Measurements from ENCODE around the gene NRK.
"Not testable (repeated sequence)": the region's sequence is repeated elsewhere in the genome, so short reads cannot be mapped to it uniquely, and the experiment has no call there.

The NRK gene

GRCh38 chrX:105880491-105880890, 58.2 kb downstream of the NRK start:
- DNase-seq (ENCODE audit: low read depth): no peak

DNA sequence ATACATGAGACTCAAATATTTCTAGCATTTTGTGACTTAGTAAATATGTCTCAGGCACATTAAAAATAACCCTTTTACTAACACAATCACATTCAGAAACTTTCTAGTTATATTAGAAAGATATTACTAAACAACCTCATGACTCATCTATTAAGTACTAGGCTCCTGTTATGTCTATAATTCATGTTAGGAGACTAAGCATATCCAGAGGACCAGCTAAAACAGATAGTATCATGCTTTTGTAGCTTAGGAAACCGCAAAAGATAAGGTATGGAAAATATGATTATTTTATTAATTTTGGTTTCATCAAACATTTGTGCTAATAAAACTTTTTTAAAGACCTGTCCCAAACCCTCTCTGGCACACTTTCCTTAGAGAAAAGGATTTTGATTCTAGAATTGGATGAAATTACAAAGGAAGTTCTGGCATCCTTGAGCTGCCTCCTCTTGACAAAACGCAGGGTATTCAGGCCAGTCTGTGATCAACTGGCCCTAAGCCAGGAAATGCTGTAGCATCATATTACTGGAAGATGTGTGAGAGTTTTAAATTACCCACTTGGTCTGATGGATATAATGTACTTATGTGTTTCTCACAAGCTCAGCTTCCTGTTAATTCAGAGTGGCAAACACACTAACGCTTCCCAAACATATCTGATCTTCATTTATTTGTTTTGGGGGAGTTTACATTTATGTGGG, 60.4 kb downstream of the NRK start:
- DNase-seq (ENCODE audit: low read depth): no peak

GRCh38 chrX:105894721-105895120, 72.4 kb downstream of the NRK start:
- no peak for DNase-seq (ENCODE audit: low read depth)

- DNase-seq (ENCODE audit: low read depth): no peak
Measured at GRCh38 chrX:105909576-105909975, 87.2 kb downstream of the NRK start.

GRCh38 chrX:105910563-105911105, 88.3 kb downstream of the NRK start:
- no peak for DNase-seq (ENCODE audit: low read depth)

- DNase-seq (ENCODE audit: low read depth): no peak
Measured at GRCh38 chrX:105945266-105945665, 122.9 kb downstream of the NRK start.

DNA sequence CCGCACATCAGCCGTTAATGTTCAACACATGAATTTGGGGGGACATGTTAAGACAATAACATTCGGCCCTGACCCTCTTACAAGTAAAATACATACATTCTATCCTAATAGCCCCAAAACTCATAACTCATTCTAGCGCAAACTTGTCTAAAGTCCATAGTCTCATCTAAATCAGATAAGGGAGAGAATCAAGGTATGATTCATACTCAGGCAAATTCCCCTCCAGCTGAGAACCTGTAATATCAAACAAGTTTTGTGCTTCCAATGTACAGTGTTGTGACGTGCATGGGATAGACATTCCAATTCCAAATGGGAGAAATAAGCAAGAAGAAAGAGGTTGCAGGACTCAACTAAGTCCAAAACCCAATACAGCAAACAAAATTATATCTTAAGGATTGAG, 147.1 kb downstream of the NRK start:
- no peak for DNase-seq (ENCODE audit: low read depth)

- no peak for DNase-seq (ENCODE audit: low read depth)
Measured at GRCh38 chrX:105972690-105973386, 150.5 kb downstream of the NRK start.

GRCh38 chrX:105973387-105973739, 151.0 kb downstream of the NRK start:
- DNase-seq (ENCODE audit: low read depth): no peak

DNA sequence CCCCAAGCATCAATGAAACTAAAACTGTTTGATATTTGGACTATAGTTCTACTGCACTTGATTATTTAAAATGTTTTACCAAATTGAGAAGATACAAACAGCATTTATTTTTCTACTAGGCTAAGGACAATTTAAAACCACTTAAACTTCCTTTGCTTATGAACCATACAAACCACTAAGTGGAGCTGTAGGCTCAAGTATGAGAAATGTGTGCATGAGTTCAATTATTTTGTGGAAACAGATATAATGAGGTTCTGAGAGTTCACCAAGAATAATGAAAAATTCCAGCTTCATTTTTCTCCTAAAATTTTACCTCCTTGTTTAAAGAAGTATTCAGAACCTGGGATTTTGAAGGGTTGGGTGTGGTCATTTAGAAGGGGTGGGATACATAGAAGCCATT, 153.0 kb downstream of the NRK start:
- no peak for DNase-seq (ENCODE audit: low read depth)

DNA sequence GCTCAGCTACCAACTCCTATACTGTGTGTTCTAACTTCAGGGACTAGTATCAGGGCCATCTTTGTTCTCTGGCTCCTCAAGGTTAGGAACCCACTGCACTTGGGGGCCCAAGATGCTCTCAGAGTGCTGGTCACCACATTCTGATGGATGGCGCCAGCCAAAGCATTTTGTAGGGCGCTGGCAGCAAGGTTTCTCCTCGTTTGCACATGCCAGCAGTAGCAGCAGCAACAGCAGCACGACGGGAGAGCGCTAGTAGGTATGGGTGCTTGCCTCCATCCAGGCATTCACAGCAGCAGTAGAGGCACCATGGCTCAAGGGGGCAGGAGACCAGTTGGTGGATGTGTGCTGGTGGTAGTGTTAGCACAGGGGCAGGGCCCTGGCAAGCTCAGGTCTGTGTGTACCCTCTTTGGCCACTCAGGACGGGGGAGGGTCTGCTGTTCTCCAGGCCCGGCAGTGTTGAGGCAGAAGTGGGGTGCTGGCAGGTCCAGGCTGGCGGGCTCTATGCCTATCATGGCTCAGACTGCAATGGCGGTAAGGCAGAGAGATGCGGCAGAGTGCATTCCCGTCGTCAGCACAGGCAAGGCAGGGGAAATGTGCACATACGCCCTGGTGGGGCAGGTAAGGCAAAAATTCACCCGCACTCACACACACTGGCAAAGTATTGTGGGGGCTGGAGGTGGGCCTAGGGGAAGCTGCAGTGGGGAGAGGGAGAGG, 159.6 kb downstream of the NRK start:
- no peak for DNase-seq (ENCODE audit: low read depth)

- not testable (repeated sequence) for DNase-seq (ENCODE audit: low read depth)
Measured at GRCh38 chrX:105988487-105988886, 166.1 kb downstream of the NRK start.

DNA sequence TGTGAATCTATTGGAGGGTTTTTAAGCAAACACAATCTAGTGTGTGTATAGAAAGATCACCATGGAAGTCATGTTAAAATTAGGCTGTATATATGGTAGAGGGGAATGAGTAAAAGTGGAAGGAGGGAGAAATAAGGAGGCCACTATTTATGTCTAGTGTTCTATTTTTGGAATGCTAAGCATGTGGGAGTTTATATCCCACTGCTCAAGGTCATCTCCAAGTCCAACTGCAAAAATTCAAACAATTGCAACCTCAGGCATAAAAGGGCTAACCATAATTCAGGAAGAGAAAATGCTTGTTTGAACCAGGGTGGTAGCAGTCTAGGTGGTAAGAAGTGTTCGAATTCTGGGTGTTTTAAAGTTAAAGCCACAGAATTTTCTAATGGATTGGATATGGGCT, 177.0 kb downstream of the NRK start:
- DNase-seq (ENCODE audit: low read depth): no peak

DNA sequence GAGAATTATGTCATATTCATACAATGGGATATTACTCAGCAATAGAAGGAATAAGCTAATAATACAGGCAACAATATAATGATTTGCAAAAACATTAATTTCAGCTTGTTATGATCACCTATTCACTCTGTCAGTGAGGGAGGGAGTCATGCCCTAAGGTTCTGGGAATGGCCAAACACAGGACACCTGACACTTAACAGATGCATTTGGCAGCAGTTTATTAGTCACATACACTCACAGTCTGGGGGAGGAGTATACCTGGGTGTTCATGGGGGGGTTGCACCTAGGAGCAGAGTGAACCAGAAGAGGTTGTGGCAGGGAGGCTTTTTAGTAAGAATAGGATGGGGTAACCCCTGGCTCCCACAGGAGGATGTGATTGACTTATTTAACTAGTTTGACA, 177.9 kb downstream of the NRK start:
- no peak for DNase-seq (ENCODE audit: low read depth)

DNA sequence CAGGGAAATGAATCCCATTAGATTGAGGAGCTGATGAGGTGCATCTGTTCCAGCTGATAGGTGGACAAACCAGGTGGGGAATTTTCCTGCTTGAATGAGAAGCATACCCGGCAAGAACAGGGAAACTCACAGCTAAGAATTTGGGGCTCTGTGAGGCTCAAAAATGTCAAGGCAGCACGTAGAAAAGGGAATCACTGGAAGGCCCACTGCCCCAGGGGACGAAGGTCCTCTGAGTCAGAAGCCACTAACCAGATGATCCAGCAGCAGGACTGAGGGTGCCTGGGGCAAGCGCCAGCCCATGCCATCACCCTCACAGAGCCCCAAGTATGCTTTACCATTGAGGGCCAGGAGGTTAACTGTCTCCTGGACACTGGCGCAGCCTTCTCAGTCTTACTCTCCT, 178.3 kb downstream of the NRK start:
- not testable (repeated sequence) for DNase-seq (ENCODE audit: low read depth)

DNA sequence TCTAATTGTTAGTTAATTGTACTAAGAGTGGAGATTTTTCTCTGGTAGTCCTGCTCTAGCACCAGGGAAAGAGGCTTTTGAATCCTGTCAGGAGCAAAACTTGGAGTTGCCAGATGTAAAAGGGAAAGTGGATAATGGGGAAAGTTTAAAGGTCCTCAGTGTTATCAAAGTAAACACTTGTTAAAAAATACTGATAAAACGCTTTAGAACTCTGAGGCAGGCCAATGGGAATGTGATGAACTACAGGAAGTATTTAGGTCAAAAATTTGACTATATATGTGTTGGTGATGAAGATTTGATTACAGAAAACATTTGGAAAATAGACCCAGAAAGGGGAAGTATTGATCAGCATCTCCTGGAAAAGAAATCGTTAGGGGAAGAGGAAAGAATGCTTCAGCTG, 183.3 kb downstream of the NRK start:
- no peak for DNase-seq (ENCODE audit: low read depth)

GRCh38 chrX:106007815-106008214, 185.5 kb downstream of the NRK start:
- no peak for DNase-seq (ENCODE audit: low read depth)

Data from EH (cell line).